GM19438 (cell line): ENCODE data around the gene TICAM1.

Source experiments
- ATAC-seq: cut with Tn5 transposase; IDR thresholded peaks from one replicate; pipeline ENCODE4 v1.9.1; 2021; ENCODE audit warnings: low read depth; ENCODE audit not compliant: unreplicated experiment

TICAM1 gene

DNA sequence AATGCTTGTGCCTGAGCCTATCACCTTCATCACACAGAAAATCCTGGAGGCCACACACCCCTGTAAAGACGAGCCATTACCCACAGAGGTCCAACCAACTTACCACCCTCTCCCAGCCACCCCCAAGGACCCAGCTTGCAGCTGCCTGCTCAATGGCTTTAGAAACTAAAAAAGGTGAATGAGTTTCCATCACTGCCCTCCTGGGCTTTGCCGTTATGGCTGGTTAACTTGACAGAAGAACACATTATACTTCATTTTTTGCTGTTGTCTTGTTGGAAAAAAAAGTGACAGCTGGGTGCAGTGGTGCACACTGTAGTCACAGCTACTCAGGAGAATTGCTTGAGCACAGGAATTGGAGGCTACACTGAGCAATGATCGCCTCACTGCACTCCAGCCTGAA is 57.4 kb downstream of the TICAM1 start:
- ATAC-seq: no peak

- ATAC-seq: no peak
Observed at GRCh38 chr19:4773047-4773640, 58.4 kb downstream of the TICAM1 start.

DNA sequence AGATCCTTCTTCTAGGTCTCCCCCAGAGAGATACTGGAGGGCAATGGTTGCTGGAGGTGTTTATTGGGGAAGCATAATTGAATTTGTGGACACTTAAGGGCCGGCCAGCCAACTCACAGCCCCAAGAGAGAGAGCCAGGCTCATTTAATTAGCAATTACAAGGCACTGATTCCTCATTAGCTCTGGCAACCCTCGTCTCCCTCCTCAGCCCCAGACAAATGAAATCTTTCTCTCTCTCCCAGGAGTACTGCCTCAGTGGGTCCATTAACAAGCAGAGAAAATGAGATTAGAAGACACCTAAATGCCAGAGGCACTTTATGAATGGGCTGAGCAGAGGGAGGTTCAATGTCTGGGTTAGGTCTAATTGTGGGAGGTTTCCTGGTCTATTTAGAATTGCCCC is 58.9 kb downstream of the TICAM1 start:
- ATAC-seq: no peak

- ATAC-seq: no peak
Observed at GRCh38 chr19:4768934-4769777, 62.4 kb downstream of the TICAM1 start.
